Neural cell (in vitro differentiated cells): ENCODE data around the gene GNG13.

Experiments used
- EZH2 ChIP-seq: fragments of 200-600, 300-800 bp; shearing (Covaris generic), sonication (generic); IDR thresholded peaks from 2 replicates; pipeline ENCODE4 v1.6.1; 2014; ENCODE audit warnings: antibody characterized with exemption, low read length, borderline replicate concordance, mild to moderate bottlenecking; ENCODE audit not compliant: insufficient read depth, poor library complexity, severe bottlenecking
- POLR2AphosphoS5 ChIP-seq: IDR thresholded peaks from 2 replicates; pipeline ENCODE4 v1.6.1; 2012
- TF ChIP-seq, protein P1 (sequence below): fragments of 450-650 bp; IDR thresholded peaks from 2 replicates; pipeline ENCODE4 v1.5.1; 2014; ENCODE audit warnings: antibody characterized with exemption, mild to moderate bottlenecking, moderate library complexity; ENCODE audit not compliant: poor library complexity, severe bottlenecking
- TF ChIP-seq, protein P2 (sequence below): IDR thresholded peaks from 2 replicates; pipeline ENCODE4 v1.6.1; 2012; ENCODE audit warnings: borderline replicate concordance

DNA sequence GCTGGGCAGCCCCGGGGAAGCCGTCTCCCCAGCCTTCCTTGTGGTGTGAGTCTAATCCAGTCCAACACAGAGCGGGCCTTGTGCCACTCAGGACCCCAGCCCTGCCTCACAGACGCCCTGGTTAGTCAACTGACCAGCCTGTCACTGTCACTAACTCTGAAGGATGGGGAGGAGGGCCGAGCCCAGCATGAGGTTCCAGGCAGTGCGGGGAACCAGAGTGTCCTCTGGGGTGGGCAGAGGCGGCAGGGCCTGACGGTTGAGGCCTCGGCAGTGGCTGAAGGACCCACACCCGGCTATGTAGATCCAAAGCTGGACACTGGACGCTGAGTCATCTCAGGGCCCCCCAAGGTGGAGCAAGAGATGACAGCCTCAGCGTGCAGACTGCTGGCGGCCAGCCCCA is 21.0 kb downstream of the GNG13 start:
- TF ChIP-seq EZH2 (no peak), POLR2AphosphoS5 (no peak)
- TF ChIP-seq, protein P1, sequence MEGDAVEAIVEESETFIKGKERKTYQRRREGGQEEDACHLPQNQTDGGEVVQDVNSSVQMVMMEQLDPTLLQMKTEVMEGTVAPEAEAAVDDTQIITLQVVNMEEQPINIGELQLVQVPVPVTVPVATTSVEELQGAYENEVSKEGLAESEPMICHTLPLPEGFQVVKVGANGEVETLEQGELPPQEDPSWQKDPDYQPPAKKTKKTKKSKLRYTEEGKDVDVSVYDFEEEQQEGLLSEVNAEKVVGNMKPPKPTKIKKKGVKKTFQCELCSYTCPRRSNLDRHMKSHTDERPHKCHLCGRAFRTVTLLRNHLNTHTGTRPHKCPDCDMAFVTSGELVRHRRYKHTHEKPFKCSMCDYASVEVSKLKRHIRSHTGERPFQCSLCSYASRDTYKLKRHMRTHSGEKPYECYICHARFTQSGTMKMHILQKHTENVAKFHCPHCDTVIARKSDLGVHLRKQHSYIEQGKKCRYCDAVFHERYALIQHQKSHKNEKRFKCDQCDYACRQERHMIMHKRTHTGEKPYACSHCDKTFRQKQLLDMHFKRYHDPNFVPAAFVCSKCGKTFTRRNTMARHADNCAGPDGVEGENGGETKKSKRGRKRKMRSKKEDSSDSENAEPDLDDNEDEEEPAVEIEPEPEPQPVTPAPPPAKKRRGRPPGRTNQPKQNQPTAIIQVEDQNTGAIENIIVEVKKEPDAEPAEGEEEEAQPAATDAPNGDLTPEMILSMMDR, result no peak
- TF ChIP-seq, protein P2, sequence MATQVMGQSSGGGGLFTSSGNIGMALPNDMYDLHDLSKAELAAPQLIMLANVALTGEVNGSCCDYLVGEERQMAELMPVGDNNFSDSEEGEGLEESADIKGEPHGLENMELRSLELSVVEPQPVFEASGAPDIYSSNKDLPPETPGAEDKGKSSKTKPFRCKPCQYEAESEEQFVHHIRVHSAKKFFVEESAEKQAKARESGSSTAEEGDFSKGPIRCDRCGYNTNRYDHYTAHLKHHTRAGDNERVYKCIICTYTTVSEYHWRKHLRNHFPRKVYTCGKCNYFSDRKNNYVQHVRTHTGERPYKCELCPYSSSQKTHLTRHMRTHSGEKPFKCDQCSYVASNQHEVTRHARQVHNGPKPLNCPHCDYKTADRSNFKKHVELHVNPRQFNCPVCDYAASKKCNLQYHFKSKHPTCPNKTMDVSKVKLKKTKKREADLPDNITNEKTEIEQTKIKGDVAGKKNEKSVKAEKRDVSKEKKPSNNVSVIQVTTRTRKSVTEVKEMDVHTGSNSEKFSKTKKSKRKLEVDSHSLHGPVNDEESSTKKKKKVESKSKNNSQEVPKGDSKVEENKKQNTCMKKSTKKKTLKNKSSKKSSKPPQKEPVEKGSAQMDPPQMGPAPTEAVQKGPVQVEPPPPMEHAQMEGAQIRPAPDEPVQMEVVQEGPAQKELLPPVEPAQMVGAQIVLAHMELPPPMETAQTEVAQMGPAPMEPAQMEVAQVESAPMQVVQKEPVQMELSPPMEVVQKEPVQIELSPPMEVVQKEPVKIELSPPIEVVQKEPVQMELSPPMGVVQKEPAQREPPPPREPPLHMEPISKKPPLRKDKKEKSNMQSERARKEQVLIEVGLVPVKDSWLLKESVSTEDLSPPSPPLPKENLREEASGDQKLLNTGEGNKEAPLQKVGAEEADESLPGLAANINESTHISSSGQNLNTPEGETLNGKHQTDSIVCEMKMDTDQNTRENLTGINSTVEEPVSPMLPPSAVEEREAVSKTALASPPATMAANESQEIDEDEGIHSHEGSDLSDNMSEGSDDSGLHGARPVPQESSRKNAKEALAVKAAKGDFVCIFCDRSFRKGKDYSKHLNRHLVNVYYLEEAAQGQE, result no peak
